ENCODE data around the gene B3GNT8. TPM values are rescaled to one million over a fixed set of nuclear protein-coding genes. Genes with fewer than 3 reads are reported as not detected.

The B3GNT8 gene
- total RNA-seq (2022; extraction: Qiagen RNA extraction): 0.05 to 0.13 TPM (median 0.13 TPM) in 3 of 5 replicates, not detected in the others

GRCh38 chr19:41426952-41427646 lies at the start of gene B3GNT8:
B3GNT8 (minus strand) TSS chr19:41427374; CDS start chr19:41426778, 596 bp downstream.

GRCh38 chr19:41442473-41443355 lies 15.5 kb upstream of the B3GNT8 start, which contains the start of gene ERICH4:
ERICH4 (plus strand) TSS chr19:41443156; CDS start chr19:41443170, 14 bp downstream.

GRCh38 chr19:41439441-41440222 lies 12.5 kb upstream of the B3GNT8 start, which contains the start of gene DMAC2:
DMAC2 (minus strand) TSS chr19:41439912; CDS start chr19:41439899, 13 bp downstream.

GRCh38 chr19:41397086-41398049 lies 29.8 kb downstream of the B3GNT8 start, which contains the start of the genes BCKDHA and EXOSC5:
BCKDHA (plus strand) TSS chr19:41397818; CDS start chr19:41397828, 10 bp downstream.
EXOSC5 (minus strand) TSS chr19:41397359; CDS start chr19:41397328, 31 bp downstream.

GRCh38 chr19:41376241-41376997 lies 50.8 kb downstream of the B3GNT8 start, which contains the start of gene TMEM91:
TMEM91 (plus strand) TSS chr19:41376533; CDS start chr19:41378310, 1,777 bp downstream.

Other genes starting within 250 kb of the B3GNT8 start
- gene CYP2S1, start 234.2 kb downstream of the B3GNT8 start, total RNA-seq (2022; extraction: Qiagen RNA extraction): 16.4 to 23.3 TPM (median 19.4 TPM) in 5 replicates
- 88.8 to 105 TPM (median 94.1 TPM) in 5 replicates for gene AXL, start 208.2 kb downstream of the B3GNT8 start, total RNA-seq (2022; extraction: Qiagen RNA extraction)
- 285 to 312 TPM (median 304 TPM) in 5 replicates for gene HNRNPUL1, start 163.0 kb downstream of the B3GNT8 start, total RNA-seq (2022; extraction: Qiagen RNA extraction)
- gene CCDC97, start 117.2 kb downstream of the B3GNT8 start, total RNA-seq (2022; extraction: Qiagen RNA extraction): 33.3 to 44.8 TPM (median 40.3 TPM) in 5 replicates
- gene TGFB1, start 73.5 kb downstream of the B3GNT8 start, total RNA-seq (2022; extraction: Qiagen RNA extraction): 130 to 152 TPM (median 148 TPM) in 5 replicates
- 24.9 to 34.2 TPM (median 30.5 TPM) in 5 replicates for gene B9D2, start 63.2 kb downstream of the B3GNT8 start, total RNA-seq (2022; extraction: Qiagen RNA extraction)
- gene TMEM91, start 50.8 kb downstream of the B3GNT8 start, total RNA-seq (2022; extraction: Qiagen RNA extraction): 4.2 to 6.6 TPM (median 5.9 TPM) in 5 replicates
- 75.5 to 104 TPM (median 95.7 TPM) in 5 replicates for gene EXOSC5, start 30.0 kb downstream of the B3GNT8 start, total RNA-seq (2022; extraction: Qiagen RNA extraction)
- 38.6 to 49.9 TPM (median 43.6 TPM) in 5 replicates for gene BCKDHA, start 29.6 kb downstream of the B3GNT8 start, total RNA-seq (2022; extraction: Qiagen RNA extraction)
- 102 to 129 TPM (median 110 TPM) in 5 replicates for gene DMAC2, start 12.5 kb upstream of the B3GNT8 start, total RNA-seq (2022; extraction: Qiagen RNA extraction)
- gene ERICH4, start 15.8 kb upstream of the B3GNT8 start, total RNA-seq (2022; extraction: Qiagen RNA extraction): not detected in 5 replicates
- 0.08 TPM in 1 of 5 replicates, not detected in the others for gene CEACAM21, start 148.8 kb upstream of the B3GNT8 start, total RNA-seq (2022; extraction: Qiagen RNA extraction)
- not detected in 5 replicates for gene CEACAM4, start 199.7 kb upstream of the B3GNT8 start, total RNA-seq (2022; extraction: Qiagen RNA extraction)